T-cell (primary cell): ENCODE results near the gene ERGIC1. TPM values are rescaled to one million over a fixed set of nuclear protein-coding genes. Genes with fewer than 3 reads are reported as not detected.

Experiments used
- ATAC-seq, 4 experiments: fragments of 200-7000 bp in 3 of 4; fragments of 150-1000 bp in 1 of 4; cut with Tn5 transposase; replicated peaks in 1 of 4; 1 replicate in 3 of 4; 2 replicates in 1 of 4; pipeline ENCODE4 v1.10.0; 2021; ENCODE audit warnings: moderate library complexity in 3 of 4, mild to moderate bottlenecking in 2 of 4, moderate number of reproducible peaks in 1 of 4
- CTCF ChIA-PET, 2 donors: fragments of 300-600 bp; sonication (Branson Sonifier 250); formaldehyde crosslinking; loops; one replicate each; lab custom pipeline; 2022; ENCODE audit warnings: antibody characterized with exemption in 2 of 2; lab: Charles Lee
- POLR2A ChIA-PET, 2 donors: fragments of 300-600 bp; sonication (Branson Sonifier 250); formaldehyde crosslinking; loops; one replicate each; lab custom pipeline; 2022; ENCODE audit warnings: antibody characterized with exemption in 2 of 2; lab: Charles Lee
- DNase-seq, 35 experiments: peaks; one replicate each; pipeline versions ENCODE4 v3.0.0 to v3.0.0-alpha.2; 2013 to 2023
- H3K27ac ChIP-seq: one replicate; pipeline ENCODE4 v1.5.1; 2013; ENCODE audit warnings: low read length
- H3K27me3 ChIP-seq, 2 experiments: replicated peaks in 1 of 2; 1 replicate in 1 of 2; 2 replicates in 1 of 2; pipeline versions ENCODE4 v1.6.1 to v1.7.0; 2013; ENCODE audit warnings: low read length in 1 of 2, mixed read lengths in 1 of 2; ENCODE audit not compliant: control insufficient read depth in 2 of 2, insufficient read depth in 2 of 2; ENCODE audit errors: extremely low read depth in 1 of 2
- H3K36me3 ChIP-seq, 2 donors: 1 replicate in 1 of 2; 2 replicates in 1 of 2; pipeline versions ENCODE4 v1.6.1 to v1.7.0; 2013; ENCODE audit warnings: low read length in 1 of 2; ENCODE audit not compliant: control insufficient read depth in 2 of 2, insufficient read depth in 1 of 2; ENCODE audit errors: extremely low read depth in 1 of 2
- H3K4me1 ChIP-seq, 2 experiments: 1 replicate in 1 of 2; 2 replicates in 1 of 2; pipeline versions ENCODE4 v1.6.1 to v1.7.0; 2013; ENCODE audit warnings: low read length in 2 of 2, mixed read lengths in 1 of 2; ENCODE audit not compliant: insufficient read depth in 2 of 2, control insufficient read depth in 1 of 2; ENCODE audit errors: extremely low read depth in 1 of 2
- H3K4me3 ChIP-seq, 2 donors: 1 replicate in 1 of 2; 2 replicates in 1 of 2; pipeline versions ENCODE4 v1.5.1 to v1.7.0; 2013; ENCODE audit warnings: mild to moderate bottlenecking in 2 of 2, low read length in 1 of 2, moderate library complexity in 1 of 2; ENCODE audit not compliant: control insufficient read depth in 1 of 2; ENCODE audit errors: extremely low read depth in 1 of 2
- H3K9me3 ChIP-seq: 2 replicates; pipeline ENCODE4 v1.7.0; 2013
- H3K27ac Mint-ChIP-seq, 2 donors: one replicate each; pipeline ENCODE4 v1.8.0; 2020 to 2021; ENCODE audit warnings: mild to moderate bottlenecking in 2 of 2, mixed read lengths in 2 of 2
- H3K27me3 Mint-ChIP-seq, 2 donors: one replicate each; pipeline ENCODE4 v1.8.0; 2021 to 2022; ENCODE audit warnings: mixed read lengths in 2 of 2
- H3K36me3 Mint-ChIP-seq: one replicate; pipeline ENCODE4 v1.8.0; 2021; ENCODE audit warnings: mixed read lengths
- H3K4me1 Mint-ChIP-seq, 3 donors: one replicate each; pipeline ENCODE4 v1.8.0; 2020 to 2022; ENCODE audit warnings: mixed read lengths in 3 of 3, mild to moderate bottlenecking in 1 of 3
- H3K4me3 Mint-ChIP-seq, 3 donors: one replicate each; pipeline ENCODE4 v1.8.0; 2020 to 2022; ENCODE audit warnings: mild to moderate bottlenecking in 3 of 3, mixed read lengths in 3 of 3, moderate library complexity in 3 of 3
- H3K9me3 Mint-ChIP-seq, 3 donors: one replicate each; pipeline ENCODE4 v1.8.0; 2020 to 2022; ENCODE audit warnings: mixed read lengths in 3 of 3
- WGBS: methylation state at CpG from one replicate; pipeline ENCODE4 v1.1.5; 2013; ENCODE audit warnings: missing lambda C conversion rate; ENCODE audit not compliant: insufficient coverage; 5-methylcytosine and 5-hydroxymethylcytosine counted together
- total RNA-seq, 35 experiments: library from RNA in 6 of 35; stranded (reverse) in 6 of 35; fragments of 120-200 nt in 1 of 35; gene quantifications; one replicate each; pipeline versions ENCODE4 v1.2.1 to v1.2.4 and lab custom pipeline; 2013 to 2026

Gene ERGIC1
- total RNA-seq, 5 donors from 2014 or later (not counting 1 experiment from before 2014, with no cell fraction given): 45.5 to 67.7 (median 46.8) TPM

- H3K27me3 Mint-ChIP-seq: no peaks in the 10 kb centered on the region
- H3K36me3 ChIP-seq: peaks cover 7 to 20% of the 10 kb centered on the region in 2 donors
- POLR2A ChIA-PET: no interaction called here
These were observed 70.7 kb downstream of the ERGIC1 start for GRCh38 chr5:172904643-172905345.

GRCh38 chr5:172905346-172906140 is 71.5 kb downstream of the ERGIC1 start:
- CTCF ChIA-PET: interaction anchor here in 1 of 2 donors (0.9 kb wide), 1 partner anchor 185 kb away, joined by 3 read pairs; no protein-coding TSS in a partner anchor
- Histone ChIP-seq H3K36me3 (peaks cover 0 to 19% of the 10 kb centered on the region in 2 donors), H3K4me1 (no peaks in the 10 kb centered on the region), H3K27me3 (no peaks in the 10 kb centered on the region), H3K9me3 (no peaks in the 10 kb centered on the region), H3K27ac (no peak overlapping the region), H3K4me3 (no peak overlapping the region)
- WGBS: 93% methylated on average over 17 of the region's 26 CpGs
- no peak overlapping the region for H3K27ac Mint-ChIP-seq
- POLR2A ChIA-PET: no interaction called here
- H3K36me3 Mint-ChIP-seq: peaks cover 21% of the 10 kb centered on the region
- no peak for ATAC-seq
- no peak for DNase-seq
- peaks cover 0 to 6% (median 2%) of the 10 kb centered on the region in 3 donors for H3K4me1 Mint-ChIP-seq
- no peaks in the 10 kb centered on the region for H3K9me3 Mint-ChIP-seq
- no peak overlapping the region for H3K4me3 Mint-ChIP-seq
- no peaks in the 10 kb centered on the region for H3K27me3 Mint-ChIP-seq

More at GRCh38 chr5:172904643-172905345, 70.7 kb downstream of the ERGIC1 start:
- no peaks in the 10 kb centered on the region for H3K4me1 ChIP-seq
- Mint-ChIP-seq H3K9me3 (no peaks in the 10 kb centered on the region), H3K27ac (no peak overlapping the region), H3K4me3 (no peak overlapping the region), H3K36me3 (peaks cover 24% of the 10 kb centered on the region), H3K4me1 (peaks cover 0 to 6% (median 2%) of the 10 kb centered on the region in 3 donors)
- DNase-seq (no peak), ATAC-seq (no peak)
- 93% methylated on average over 11 of the region's 13 CpGs for WGBS
- H3K9me3 ChIP-seq: no peaks in the 10 kb centered on the region
- CTCF ChIA-PET: no interaction called here
- H3K27ac ChIP-seq: no peak overlapping the region
- H3K27me3 ChIP-seq: no peaks in the 10 kb centered on the region
- H3K4me3 ChIP-seq: no peak overlapping the region

DNA sequence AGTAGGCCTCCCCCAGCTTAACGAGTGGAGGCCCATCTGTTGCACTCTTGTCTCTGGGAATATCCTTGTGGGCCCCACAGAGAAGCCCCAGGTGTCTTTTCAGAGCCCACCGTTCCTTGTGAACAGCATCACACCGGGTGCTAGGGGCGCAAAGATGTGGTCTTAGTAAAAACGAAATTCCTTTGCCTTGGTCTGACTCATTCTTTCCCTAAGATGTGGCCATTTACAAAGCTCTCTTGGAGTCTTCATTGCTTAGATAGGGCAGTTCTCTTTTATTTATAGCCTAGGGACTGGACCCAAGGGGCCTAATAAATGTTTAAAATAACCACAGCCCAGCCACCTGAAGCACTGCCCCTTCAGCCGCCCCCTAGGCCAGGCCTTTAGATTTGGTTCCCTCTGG is 72.4 kb downstream of the ERGIC1 start:
- no peak for DNase-seq
- Histone ChIP-seq H3K27me3 (no peaks in the 10 kb centered on the region), H3K4me3 (no peak overlapping the region), H3K27ac (no peak overlapping the region), H3K36me3 (peaks cover 0 to 17% of the 10 kb centered on the region in 2 donors), H3K9me3 (no peaks in the 10 kb centered on the region), H3K4me1 (no peaks in the 10 kb centered on the region)
- WGBS: 73% methylated on average over 3 of the region's 6 CpGs
- POLR2A ChIA-PET: no interaction called here
- no peak for ATAC-seq
- Mint-ChIP-seq H3K27me3 (no peaks in the 10 kb centered on the region), H3K36me3 (peaks cover 24% of the 10 kb centered on the region), H3K4me3 (no peak overlapping the region), H3K4me1 (peaks cover 0 to 6% (median 2%) of the 10 kb centered on the region in 3 donors), H3K9me3 (no peaks in the 10 kb centered on the region), H3K27ac (no peak overlapping the region)
- CTCF ChIA-PET: interaction anchor here in 1 of 2 donors (0.9 kb wide), 1 partner anchor 186 kb away, joined by 3 read pairs; no protein-coding TSS in a partner anchor

DNA sequence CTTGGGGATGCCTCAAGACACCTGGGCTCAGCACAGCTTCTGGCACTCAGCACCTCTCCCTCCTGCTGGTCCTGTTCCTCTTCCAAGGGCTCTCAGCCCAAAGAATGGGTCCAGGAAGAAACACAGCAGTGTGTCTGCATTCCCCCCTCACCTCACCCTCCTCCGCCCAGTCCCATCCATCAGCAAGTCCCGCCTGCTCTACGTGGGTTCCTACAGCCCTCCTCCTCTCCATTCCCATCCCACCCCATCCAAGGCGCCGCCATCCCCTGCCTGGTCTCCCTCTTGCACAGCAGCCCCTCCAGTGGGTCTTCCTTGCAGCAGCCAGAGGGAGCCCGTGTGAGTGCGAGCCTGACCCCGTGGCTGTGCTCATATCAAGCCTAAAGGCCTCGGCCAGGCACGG is 72.8 kb downstream of the ERGIC1 start:
- WGBS: 86% methylated on average over 10 of the region's 10 CpGs
- Histone ChIP-seq H3K27me3 (no peaks in the 10 kb centered on the region), H3K27ac (no peak overlapping the region), H3K4me3 (no peak overlapping the region), H3K4me1 (no peaks in the 10 kb centered on the region), H3K36me3 (peaks cover 0 to 17% of the 10 kb centered on the region in 2 donors), H3K9me3 (no peaks in the 10 kb centered on the region)
- ChIA-PET POLR2A (no interaction called here), CTCF (no interaction called here)
- no peak for ATAC-seq
- Mint-ChIP-seq H3K36me3 (peaks cover 24% of the 10 kb centered on the region), H3K4me3 (no peak overlapping the region), H3K4me1 (peaks cover 0 to 6% (median 2%) of the 10 kb centered on the region in 3 donors), H3K27me3 (no peaks in the 10 kb centered on the region), H3K27ac (no peak overlapping the region), H3K9me3 (no peaks in the 10 kb centered on the region)
- no peak for DNase-seq

- H3K4me3 Mint-ChIP-seq: no peak overlapping the region
- no peaks in the 10 kb centered on the region for H3K27me3 Mint-ChIP-seq
- H3K27me3 ChIP-seq: no peaks in the 10 kb centered on the region
- no peaks in the 10 kb centered on the region for H3K9me3 Mint-ChIP-seq
- WGBS: 100% methylated on average over 3 of the region's 4 CpGs
- DNase-seq (no peak), ATAC-seq (no peak)
- no peak overlapping the region for H3K27ac ChIP-seq
- no peak overlapping the region for H3K27ac Mint-ChIP-seq
- CTCF ChIA-PET: no interaction called here
- no peaks in the 10 kb centered on the region for H3K4me1 ChIP-seq
- peaks cover 24% of the 10 kb centered on the region for H3K36me3 Mint-ChIP-seq
- H3K9me3 ChIP-seq: no peaks in the 10 kb centered on the region
- peaks cover 0 to 6% (median 2%) of the 10 kb centered on the region in 3 donors for H3K4me1 Mint-ChIP-seq
- H3K36me3 ChIP-seq: peaks cover 0 to 20% of the 10 kb centered on the region in 2 donors
- no peak overlapping the region for H3K4me3 ChIP-seq
- POLR2A ChIA-PET: no interaction called here
These were observed 73.6 kb downstream of the ERGIC1 start for GRCh38 chr5:172907657-172908056.

GRCh38 chr5:172908662-172909061 is 74.6 kb downstream of the ERGIC1 start:
- POLR2A ChIA-PET: no interaction called here
- H3K36me3 ChIP-seq: peaks cover under 1 to 26% of the 10 kb centered on the region in 2 donors
- DNase-seq (no peak), ATAC-seq (no peak)
- Mint-ChIP-seq H3K9me3 (no peaks in the 10 kb centered on the region), H3K27me3 (no peaks in the 10 kb centered on the region), H3K4me1 (peaks cover 0 to 6% (median 2%) of the 10 kb centered on the region in 3 donors), H3K36me3 (peaks cover 28% of the 10 kb centered on the region), H3K4me3 (no peak overlapping the region), H3K27ac (no peak overlapping the region)
- H3K27me3 ChIP-seq: no peaks in the 10 kb centered on the region
- CTCF ChIA-PET: no interaction called here
- H3K9me3 ChIP-seq: no peaks in the 10 kb centered on the region
- no peak overlapping the region for H3K27ac ChIP-seq
- no peaks in the 10 kb centered on the region for H3K4me1 ChIP-seq
- 90% methylated on average over 6 of the region's 10 CpGs for WGBS
- no peak overlapping the region for H3K4me3 ChIP-seq
